Suppressor macrophage treated with lipopolysaccharide for 4 hours (primary cell): ENCODE measurements around the gene GNB5.
"Not testable (repeated sequence)": the region's sequence is repeated elsewhere in the genome, so short reads cannot be mapped to it uniquely, and the experiment has no call there.

Source experiments
- DNase-seq: peaks from one replicate; pipeline ENCODE4 v3.0.0-alpha.2; 2020

GNB5 gene

GRCh38 chr15:52191207-52191606, at the start of gene GNB5:
Gene GNB5, minus strand, starts transcription at chr15:52191392. Its CDS starts 6,716 bp downstream, at chr15:52184676.
- no peak for DNase-seq

DNA sequence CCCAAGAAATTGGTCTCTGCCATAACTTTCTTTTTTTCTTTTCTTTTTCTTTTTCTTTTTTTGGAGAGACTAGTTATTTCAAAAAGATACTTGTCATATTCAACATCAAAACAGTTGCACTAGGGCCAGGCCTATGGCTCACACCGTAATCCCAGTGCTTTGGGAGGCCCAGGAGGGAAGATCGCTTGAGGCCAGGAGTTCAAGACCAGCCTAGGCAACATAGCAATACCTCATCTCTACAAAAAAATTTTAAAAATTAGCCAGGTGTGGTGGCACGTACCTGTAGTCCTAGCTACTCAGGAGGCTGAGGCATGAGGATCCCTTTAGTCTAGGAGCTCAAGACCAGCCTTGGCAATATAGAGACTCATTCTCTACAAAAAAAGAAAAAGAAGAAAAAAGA, 49.0 kb upstream of the GNB5 start:
- DNase-seq: no peak

DNA sequence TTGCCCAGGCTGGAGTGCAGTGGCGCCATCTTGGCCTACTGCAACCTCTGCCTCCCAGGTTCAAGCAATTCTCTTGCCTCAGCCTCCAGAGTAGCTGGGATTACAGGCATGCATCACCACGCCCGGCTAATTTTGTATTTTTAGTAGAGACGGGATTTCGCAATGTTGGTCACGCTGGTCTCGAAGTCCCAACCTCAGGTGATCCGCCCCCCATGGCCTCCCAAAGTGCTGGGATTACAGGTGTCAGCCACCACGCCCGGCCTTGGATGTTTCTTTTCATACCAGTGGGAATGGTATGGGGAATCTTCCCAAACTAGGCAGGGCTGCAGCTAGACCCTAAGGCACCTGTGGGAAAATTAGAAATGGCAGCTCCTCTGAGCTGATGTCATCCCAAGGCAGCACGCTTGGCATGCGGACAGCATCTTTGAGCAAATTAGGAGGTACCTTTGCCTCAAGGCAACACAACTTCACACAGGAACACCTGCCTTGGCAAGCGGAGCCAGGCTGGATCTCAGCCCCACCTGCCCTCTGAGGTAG, 47.9 kb upstream of the GNB5 start:
- not testable (repeated sequence) for DNase-seq

DNA sequence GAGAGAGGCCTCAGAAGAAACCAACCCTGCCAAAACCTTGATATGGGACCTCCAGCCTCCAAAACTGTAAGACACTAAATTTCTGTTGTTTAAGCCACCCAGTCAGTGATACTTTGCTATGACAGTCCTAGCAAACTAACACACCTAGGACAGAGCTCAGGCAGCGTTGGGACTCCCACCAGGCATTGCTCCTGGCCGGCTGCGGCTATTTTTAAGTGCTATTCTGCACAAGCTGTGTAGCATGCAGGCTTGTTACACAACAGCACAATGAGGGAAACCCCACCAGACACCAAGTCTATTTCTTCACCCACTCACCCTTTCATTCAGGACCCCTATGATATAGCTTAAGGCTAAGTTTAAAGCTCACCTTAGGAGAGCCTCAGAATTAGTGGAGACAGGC, 47.0 kb upstream of the GNB5 start:
- no peak for DNase-seq

- DNase-seq: peak; percentile 73
Measured at GRCh38 chr15:52236013-52236412, 44.8 kb upstream of the GNB5 start.

DNA sequence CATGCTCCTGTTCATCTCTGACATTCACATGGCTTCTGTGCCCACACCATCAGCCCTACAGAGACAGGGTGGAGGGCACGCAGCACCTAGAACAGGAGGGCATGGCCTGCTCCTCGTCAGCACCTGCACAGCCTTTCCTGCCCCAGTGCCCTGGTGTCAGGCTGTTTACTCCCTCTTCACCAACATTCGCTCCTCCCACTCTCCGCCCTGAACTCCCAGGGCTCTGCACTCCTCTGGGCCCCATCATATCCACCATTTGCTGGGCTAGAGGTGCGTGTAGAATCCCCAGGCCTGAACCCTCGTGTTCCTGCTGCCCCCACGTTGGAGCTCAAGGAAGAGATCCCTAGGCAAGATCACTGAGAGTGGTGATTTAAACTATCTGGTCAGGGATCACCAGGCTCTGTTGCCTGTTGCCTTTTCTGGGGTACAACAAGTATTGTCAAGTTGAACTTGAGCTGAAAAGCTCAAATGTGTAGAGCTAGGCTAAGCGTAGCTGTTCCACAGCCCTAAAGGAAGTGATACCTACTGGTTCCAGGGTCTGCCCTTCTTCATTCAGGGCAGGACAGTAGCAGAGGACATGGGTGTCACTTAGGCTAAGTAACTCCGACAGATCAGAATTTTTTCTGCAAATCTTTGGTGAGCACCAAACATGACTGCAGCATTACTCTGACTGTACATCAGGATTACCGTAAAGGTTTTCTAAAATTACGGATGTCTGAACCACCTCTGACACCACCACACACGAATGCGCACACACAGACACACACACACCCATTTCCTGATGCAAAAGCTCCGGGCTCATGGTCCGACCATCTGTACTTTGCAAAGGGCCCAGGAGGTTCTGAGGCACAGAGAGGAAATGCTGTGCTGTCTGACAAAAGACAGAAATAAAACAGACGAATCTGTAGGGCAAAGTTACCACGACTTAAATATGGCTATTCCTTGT, 43.7 kb upstream of the GNB5 start:
- no peak for DNase-seq

DNA sequence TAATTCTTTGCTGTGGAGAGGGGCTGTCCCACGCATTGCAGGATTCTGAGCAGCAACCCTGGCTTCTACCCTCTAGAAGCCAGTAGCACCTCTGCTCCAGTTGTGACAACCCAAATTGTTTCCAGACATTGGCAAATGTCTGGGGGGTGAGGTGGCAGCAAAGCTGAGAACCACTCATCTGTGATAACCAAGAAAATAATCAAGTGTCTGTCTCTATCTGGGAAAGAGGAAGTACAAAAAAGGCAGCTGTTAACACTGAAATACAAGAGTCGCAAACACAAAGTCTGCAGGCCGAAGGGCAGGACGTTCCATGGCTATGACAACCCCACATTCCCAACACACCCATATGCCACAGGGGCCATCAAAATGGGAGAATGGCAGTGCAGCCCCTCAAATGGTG, 42.2 kb upstream of the GNB5 start:
- peak; percentile 44 for DNase-seq

DNA sequence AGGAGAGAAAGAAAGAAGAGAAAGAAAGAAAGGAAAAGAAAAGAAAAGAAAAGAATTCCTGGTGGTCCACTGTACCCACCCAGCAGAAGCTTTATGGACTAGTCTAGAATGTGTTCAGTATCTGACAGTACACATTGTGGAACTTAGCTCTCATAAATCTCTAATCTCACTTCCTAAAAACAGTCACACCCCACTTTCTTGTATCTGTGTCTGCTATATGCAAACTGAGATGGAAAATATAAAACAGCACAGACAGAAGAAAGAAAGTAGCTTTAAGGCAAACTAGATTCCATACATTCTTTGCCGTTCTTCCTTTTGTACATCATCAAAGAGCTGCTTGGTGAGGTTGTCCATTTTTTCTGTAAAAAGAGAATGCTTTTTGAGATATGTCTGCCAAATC, 41.1 kb upstream of the GNB5 start:
- peak; percentile 52 for DNase-seq

DNA sequence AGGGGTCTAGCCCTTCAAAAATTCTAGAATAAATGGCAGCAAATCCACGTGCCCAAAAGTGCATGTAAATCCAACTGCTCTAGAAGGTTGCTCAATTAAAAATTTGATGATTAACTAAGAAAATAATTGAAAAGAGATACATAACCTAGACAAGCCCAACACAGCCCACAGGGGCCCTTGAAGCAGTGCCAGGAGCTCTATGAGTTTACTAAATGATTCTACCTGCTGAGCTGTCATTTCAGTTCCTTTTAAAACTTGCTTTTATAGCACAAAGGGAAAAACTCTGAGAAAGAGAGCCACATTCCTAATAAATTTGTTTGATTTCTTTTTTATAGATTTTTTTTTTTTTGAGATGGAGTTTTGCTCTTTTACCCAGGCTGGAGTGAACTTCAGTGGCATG, 38.9 kb upstream of the GNB5 start:
- no peak for DNase-seq

DNA sequence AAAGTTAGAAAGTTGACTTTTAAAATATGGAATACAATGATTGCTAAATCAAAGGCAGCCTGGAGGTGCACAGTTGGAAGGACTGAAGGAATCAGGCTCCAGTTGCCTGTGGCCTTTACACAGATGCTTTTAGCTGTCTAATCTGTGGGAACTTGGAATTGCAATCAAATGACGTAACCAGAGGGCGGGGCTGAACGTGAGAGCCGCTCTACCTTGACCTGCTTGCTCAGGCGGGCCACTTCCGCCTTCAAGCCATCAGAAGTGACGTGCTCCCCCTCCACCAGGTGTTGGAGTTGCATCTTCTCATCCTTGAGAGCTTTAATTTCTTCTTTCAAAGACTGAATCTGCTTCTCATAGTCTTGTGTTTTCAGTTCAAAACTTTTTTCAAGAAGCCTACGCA, 37.7 kb upstream of the GNB5 start:
- no peak for DNase-seq

DNA sequence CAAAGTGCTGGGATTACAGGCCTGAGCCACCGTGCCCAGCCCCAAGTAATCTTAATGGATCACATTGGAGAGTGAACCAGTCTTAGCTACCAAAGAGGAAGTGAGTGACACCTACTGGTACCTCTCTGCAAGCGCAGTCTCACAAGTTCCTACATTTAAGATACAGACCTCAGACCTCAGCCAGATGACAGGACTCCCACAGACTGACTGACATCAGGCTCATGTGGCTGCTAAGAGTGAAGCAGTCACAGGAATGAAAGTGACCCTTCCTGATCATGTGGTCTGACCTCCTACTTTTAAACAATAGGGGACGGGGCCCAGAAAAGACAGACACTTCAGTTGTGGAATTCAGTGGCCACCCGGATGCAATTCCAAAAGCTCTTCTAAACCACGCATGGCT, 36.3 kb upstream of the GNB5 start:
- DNase-seq: peak; percentile 93

GRCh38 chr15:52225230-52225629, 34.0 kb upstream of the GNB5 start:
- DNase-seq: no peak

DNA sequence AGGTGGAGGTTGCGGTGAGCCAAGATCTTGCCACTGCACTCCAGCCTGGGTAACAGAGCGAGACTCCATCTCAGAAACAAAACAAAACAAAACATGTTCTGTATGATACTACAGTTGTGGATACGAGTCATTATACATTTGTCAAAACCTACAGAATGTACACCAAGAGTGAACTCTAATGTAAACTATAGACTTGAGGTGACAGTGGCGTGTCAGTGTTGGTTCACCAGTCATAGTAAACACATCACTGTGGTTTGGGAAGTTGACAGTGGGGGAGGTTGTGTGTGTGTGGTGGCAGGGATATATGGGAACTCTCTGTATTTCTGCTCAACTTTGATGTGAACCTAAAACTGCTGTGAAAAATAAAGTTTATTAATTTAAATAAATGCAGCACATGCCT, 33.0 kb upstream of the GNB5 start:
- DNase-seq: peak; percentile 37

DNA sequence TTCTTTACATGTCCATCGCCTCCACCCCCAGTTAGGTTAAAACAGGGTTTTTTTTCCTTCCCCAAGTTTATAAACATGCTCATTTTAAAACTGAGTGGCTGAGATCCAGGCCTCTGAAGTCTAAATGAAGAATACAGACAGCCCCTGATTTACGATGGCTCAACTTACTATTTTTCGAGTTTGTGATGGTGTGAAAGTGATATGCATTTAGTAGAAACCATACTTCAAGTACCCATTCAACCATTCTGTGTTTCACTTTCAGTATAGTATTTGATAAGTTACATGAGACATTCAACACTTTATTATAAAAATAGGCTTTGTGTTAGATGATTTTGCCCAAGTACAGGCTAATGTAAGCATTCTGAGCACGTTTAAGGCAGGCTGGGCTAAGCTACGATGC, 30.5 kb upstream of the GNB5 start:
- no peak for DNase-seq

GRCh38 chr15:52220937-52221660, 29.9 kb upstream of the GNB5 start:
- no peak for DNase-seq

DNA sequence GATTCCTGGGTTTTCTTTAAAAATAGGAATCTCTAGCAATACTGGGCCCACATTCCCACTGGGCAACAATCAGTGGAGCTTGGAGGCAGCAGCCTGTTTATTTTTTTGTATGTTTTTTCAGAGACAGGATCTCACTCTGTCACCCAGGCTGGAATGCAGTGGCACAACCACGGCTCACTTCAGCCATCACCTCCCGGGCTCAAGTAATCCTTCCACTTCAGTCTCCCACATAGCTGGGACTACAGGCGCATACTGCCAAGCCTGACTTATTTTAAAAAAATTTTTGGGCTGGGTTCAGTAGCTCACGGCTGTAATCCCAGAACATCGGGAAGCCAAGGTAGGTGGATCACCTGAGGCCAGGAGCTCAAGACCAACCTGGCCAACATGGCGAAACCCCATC, 29.1 kb upstream of the GNB5 start:
- DNase-seq: no peak

DNA sequence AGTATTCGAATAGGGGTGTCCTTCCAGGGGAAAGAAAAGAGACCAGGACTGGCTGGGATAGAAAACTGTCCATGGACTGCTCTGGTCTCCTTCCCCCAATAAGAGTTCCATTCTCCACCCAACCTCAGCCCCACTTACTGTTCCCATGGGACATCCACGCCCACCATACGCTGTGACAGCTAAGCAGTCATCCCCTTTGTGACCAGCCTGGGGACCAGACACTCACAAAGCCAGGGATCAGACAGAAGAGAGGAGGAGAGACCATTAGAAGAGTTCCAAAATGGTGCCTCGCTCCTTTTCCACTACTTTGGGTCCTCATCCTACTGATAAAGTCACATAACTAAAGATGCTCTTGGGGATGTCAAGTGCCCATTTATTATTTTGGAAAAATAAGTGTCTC, 27.6 kb upstream of the GNB5 start:
- no peak for DNase-seq

- no peak for DNase-seq
Measured at GRCh38 chr15:52218371-52218770, 27.2 kb upstream of the GNB5 start.

GRCh38 chr15:52217186-52217585, 26.0 kb upstream of the GNB5 start:
- DNase-seq: no peak

DNA sequence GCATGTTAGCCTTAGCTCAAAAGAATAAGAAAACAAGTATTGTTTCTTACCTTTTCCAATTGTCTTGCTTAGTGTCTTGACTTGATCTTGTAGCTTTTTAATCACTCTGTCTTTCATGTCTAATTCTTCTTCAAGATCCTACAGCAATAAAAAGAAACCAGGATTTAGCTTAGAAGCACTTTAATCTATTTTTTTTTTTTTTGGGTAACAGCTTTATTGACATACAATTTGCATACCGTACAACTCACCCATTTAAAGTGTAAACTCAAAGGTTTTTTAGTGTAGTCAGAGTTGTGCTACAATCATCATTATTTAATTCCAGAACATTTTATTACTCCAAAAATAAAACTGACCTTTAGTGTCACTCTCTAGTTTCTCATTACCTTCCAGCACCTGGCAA, 23.4 kb upstream of the GNB5 start:
- no peak for DNase-seq

DNA sequence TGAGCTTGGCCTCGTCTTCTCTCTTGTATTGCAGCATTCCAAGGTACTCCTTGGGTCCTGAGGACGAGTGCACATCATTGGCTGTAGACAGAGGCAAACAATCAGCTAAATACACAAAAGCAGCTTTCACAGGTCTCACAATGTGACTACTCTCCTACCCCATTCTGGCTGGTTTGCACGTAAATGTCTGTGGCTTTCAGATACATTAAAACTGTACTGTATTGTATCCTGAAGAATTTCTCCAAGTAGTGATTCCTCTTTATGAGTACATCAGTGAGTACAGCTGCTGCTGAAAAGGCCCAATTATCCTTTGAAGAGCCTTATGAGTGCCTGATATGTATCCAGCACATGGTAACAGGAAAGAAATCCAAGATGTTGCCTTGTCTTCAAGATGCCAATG, 22.0 kb upstream of the GNB5 start:
- no peak for DNase-seq

DNA sequence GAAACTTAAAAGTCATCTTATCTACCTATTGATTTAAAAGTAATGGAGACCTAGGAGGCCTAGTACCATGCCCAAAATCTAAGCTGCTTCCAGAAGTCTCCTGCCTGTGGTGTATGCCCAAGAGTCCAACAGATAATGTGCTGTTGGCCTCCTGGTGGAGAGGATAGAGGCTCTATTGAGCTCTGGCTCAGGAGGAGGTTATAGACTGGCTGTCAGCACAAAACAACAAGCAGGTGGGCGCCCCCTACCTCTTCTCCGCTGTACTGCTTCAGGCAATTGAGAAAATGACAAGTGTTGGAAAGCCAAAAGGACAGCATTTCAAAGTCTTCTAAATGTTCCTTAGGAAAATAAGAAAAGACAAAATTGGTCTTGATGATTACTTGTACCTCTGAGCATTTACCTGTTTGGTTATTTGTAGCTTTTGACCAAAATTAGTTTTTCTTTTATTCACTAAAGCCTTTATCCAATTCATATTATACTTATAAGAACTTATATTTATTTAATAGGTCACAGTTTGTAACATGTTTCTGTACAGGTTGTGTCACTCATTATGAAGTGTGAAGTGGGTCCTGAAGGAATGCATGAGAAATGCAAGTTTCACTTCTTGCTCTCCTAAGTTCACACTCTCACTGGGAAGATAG, 17.2 kb upstream of the GNB5 start:
- DNase-seq: peak; percentile 37

- peak; percentile 40 for DNase-seq
Measured at GRCh38 chr15:52207191-52207590, 16.0 kb upstream of the GNB5 start.
